NCI-H69 (cell line): ENCODE results near the gene TMEM144.
"Not testable (repeated sequence)": the region's sequence is repeated elsewhere in the genome, so short reads cannot be mapped to it uniquely, and the experiment has no call there.

Source experiments
- DNase-seq: peaks from one replicate; lab custom pipeline; 2025; lab: John Stamatoyannopoulos, UW

The TMEM144 gene

GRCh38 chr4:158192439-158193158 lies 17.7 kb upstream of the TMEM144 start:
- no peak for DNase-seq

DNA sequence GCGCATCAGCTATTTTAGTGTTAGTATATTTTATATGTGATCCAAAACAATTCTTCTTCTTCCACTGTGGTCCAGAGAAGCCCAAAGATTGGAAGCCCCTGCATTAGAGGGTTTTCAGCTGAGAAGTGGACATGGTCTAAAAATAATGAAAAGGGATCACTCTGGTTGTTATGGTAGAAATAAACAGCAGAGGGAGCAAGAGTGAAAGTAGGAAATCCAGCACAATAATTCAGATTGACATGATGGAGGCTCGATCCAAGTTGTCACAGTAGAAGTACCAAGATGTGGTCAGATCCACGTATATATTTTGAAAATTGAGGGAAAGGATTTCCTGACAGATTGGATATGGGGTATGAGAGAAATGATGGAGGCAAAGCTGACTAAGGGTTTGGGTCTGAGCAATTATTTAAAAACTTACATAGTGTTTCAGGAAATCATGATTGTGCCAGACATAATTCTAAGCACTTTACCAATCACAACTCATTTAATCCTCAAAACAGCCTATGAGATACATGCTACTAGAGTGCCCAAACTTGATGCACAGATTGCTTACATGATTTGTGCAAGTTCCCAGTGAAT lies 17.0 kb upstream of the TMEM144 start:
- DNase-seq: peak; percentile 45

- DNase-seq: no peak
Observed at GRCh38 chr4:158195297-158195696, 15.0 kb upstream of the TMEM144 start.

DNA sequence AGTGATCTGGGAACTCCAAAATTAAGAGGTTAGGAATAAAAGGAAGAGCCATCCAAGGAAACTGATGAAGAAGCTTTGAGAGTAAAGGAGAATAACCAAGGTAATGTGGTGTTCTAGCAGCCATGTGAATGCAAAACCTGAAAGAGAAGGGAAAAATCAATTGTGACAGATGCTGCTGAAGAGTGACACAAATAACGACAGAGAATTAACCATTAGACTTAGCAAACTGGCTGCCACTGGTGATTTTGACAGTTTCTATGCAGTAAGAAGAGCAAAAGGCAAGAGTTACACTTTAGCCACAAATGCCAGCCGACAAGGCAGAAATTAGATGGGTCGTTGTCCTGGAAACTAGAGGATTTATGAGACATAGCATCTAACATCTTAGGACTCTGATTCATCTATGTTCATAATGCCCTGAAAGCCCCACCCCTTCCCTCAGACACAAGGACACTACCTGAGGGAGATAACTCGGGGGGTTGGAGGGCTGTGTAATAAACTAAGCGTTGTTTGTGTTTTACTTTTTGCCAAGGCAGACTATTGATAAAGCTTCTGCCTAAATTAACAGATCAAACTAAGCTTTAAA lies 13.0 kb upstream of the TMEM144 start:
- DNase-seq: no peak

GRCh38 chr4:158200214-158200613 lies 10.1 kb upstream of the TMEM144 start:
- no peak for DNase-seq

DNA sequence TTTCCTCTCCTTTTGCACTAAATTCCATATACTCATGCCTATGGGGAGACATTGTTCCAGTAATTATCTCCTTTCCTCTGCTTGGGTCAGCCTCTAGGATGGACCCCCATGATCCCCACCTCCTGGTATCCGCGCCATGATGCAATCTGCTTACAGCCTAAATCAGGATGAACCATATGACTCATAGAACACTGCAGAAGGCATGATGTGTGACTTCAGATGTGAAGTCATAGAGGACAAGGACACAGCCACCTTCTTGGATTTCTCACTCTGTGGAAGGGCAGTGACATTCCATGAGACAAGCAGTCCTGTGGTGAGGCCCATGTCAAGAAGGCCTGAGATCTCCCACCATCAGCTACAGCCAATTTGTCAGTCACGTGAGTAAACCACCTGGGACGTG lies 9.0 kb upstream of the TMEM144 start:
- no peak for DNase-seq

GRCh38 chr4:158201876-158202275 lies 8.4 kb upstream of the TMEM144 start:
- DNase-seq: no peak

DNA sequence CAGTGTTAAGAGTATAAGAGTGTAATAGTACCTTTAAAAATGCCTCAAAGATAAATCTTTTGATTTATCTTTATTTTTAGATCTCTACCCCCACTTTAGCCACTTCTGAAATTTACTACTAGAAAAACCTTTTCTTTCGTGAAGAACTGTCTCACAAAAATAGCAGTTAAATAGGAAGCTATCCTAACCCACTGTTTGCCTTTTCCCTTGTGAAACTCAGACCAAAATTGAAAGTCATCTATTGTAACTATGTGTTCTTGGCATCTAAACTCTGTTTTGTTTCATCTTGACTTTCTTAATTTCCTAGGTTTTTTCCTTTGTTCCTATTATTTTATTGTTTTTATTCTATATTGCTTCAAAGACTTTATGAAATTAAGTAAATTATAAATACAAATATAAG lies 7.8 kb upstream of the TMEM144 start:
- DNase-seq: no peak

DNA sequence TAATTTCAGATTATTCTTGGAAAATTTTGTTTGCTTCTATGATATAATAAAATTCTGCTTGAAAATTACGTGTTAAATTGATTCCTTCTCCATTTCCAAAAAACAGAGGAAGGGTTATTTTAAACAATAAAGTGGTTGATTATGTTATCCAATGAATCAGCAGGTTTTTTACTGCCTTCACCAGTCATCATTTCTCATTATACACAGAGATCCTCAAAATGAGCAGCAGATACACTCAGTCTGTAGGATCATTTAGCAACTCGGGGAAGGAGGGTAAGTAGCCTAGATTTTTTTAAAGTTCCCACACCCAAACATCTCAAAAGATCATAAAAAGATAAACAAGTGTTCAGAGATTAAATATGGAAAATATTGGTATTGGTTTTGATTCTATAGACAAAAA lies 6.8 kb upstream of the TMEM144 start:
- no peak for DNase-seq

DNA sequence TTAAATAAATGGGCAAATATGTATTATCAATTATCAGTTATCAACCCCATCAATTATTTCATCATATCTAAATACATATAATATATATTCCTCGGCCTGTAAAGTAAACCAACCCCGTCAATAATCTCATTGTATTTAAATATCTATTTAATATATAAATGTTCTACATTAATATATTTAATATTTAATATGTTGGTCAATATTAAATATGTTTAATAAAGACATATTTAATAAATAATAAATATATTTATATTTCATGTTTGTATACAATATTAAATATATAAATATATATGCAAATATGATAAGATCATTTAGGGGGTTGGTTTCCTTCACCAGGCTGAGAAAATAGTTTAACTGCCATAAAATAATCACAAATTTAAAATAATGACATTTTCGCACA lies 6.4 kb upstream of the TMEM144 start:
- no peak for DNase-seq

DNA sequence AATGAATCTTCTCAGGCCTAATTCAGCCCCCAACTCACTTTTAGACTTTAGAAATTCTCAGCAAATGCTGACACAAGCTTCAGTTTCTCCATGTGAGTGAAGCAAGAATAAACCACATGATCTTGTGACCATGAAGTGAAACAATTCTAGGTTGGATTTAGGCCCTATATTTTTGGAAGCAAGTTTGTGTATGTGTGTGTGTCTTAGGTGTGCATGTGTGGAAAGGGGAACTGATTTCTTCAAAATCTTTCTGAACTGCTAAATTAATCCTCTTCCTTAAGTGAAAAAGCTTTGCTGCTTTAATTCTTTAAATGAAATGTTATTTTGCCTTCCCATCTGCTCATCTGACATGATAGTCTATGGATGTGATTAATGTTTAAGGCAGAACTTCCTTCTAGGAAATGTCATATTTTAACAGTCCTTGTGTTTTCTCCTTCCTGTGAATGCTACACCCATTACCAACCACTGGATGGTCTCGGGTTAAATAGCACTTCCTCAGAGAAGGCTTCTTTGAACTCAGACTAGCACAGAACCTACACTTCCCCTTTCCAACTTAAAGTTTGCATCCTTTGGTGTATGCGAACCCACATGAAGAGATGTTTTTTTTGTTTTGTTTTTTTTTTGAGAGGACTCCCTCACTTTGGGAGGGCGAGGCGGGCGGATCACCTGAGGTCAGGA lies 1.2 kb upstream of the TMEM144 start:
- no peak for DNase-seq

- DNase-seq: peak; percentile 33
Observed at GRCh38 chr4:158211222-158211621, 936 bp downstream of the TMEM144 start.

DNA sequence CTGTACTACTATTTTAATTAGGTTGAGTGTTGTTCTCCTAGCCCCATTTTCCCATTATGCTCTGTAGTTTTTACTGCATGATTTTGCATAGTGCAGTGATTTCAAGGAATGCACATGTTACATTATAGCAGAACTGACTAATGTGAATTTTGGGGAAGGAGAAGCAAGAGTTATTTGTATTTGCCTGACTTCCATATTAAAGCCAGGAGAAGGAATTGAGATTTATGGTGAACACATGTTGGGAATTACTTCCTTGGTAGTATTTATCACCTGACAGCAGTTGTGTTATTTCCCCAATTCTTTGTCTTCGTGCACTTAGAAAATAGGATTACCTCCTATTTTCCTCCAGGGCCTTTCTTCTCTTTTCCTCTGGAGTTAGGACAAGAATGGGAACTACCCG lies 3.2 kb downstream of the TMEM144 start:
- no peak for DNase-seq

DNA sequence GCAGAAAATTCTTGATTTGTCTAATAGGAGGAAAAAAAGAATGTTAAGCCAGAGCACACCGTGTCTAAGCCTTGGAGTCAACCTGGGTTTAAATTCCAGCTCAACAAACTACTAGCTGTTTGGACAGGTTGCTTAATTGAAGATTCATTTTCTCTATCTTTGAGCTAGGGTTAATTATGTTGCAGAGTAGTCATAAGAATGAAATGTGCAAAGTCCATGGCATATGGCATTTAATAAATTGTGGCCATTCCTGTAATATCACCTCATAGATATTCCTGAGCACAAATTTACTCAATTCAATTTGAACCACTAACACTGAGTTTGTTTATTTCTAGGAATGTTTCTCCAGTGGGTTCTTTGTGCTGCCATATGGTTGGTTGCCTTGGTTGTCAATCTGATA lies 4.6 kb downstream of the TMEM144 start:
- DNase-seq: no peak

GRCh38 chr4:158217763-158218162 lies 7.5 kb downstream of the TMEM144 start:
- no peak for DNase-seq

DNA sequence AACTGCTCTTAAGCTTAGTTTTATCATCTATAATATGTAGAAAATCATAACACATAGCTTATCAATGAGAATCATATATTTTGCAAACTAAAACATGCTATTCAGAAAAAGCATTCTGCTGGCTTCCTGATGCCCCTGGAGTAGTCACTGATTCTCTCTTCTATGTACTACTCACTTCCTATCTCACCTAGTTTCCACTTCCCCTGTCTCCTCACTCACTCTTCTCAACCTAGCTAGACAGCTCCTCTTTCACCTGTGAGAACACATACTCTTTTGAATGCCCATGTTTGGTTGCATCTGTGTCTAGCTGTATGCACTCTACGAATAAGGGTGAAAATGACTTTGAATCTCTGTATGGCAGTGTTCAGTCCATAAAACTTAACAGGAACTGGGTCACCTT lies 9.3 kb downstream of the TMEM144 start:
- DNase-seq: no peak

GRCh38 chr4:158224318-158224717 lies 14.0 kb downstream of the TMEM144 start:
- not testable (repeated sequence) for DNase-seq

- DNase-seq: not testable (repeated sequence)
Observed at GRCh38 chr4:158224999-158225398, 14.7 kb downstream of the TMEM144 start.

DNA sequence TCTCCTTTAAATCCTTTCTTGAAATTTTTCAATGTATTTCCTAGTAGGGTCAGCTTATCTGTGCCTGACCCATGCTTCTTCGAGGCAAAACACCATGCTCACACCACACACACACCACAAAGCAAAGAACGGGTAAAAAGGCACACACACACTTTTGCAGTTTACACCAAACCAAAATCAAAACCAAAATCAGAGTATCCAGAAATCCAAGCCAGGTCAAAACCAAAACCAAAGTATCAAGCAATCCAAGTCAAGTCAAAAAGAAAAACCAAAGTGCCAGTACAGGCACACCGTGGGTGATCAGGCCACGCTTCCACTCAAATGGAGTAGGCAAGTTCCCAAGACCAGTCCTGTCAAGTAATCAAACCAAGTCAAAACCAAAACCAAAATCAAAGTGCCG lies 17.6 kb downstream of the TMEM144 start:
- not testable (repeated sequence) for DNase-seq

GRCh38 chr4:158228399-158228798 lies 18.1 kb downstream of the TMEM144 start:
- not testable (repeated sequence) for DNase-seq

- DNase-seq: no peak
Observed at GRCh38 chr4:158229768-158230167, 19.5 kb downstream of the TMEM144 start.

- DNase-seq: no peak
Observed at GRCh38 chr4:158234671-158235070, 24.4 kb downstream of the TMEM144 start.
